Measurements from ENCODE around the gene ATP8A2.

DNA sequence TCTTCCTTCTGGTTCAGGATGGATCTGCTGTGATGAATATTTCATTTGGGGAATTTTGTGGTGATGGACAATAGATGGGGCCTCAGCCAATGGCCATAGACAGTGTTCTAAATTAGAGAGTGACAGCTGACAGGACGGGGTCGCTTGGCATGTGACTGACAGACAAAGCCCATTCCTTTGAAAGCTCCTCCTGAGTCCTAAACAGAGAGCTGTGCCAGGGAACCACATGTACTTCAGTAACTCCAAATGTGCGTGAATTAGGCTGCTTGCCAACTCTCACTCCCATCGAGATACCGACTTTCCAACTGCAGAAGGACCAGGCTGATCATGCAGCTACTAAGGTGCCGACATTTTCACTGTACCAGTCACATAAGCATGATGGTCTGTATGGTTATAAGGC, 492.3 kb downstream of the ATP8A2 start:
- TF ChIP-seq, protein P1, sequence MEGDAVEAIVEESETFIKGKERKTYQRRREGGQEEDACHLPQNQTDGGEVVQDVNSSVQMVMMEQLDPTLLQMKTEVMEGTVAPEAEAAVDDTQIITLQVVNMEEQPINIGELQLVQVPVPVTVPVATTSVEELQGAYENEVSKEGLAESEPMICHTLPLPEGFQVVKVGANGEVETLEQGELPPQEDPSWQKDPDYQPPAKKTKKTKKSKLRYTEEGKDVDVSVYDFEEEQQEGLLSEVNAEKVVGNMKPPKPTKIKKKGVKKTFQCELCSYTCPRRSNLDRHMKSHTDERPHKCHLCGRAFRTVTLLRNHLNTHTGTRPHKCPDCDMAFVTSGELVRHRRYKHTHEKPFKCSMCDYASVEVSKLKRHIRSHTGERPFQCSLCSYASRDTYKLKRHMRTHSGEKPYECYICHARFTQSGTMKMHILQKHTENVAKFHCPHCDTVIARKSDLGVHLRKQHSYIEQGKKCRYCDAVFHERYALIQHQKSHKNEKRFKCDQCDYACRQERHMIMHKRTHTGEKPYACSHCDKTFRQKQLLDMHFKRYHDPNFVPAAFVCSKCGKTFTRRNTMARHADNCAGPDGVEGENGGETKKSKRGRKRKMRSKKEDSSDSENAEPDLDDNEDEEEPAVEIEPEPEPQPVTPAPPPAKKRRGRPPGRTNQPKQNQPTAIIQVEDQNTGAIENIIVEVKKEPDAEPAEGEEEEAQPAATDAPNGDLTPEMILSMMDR (IDR thresholded peaks at IDR 0.05; ENCODE audit: low read depth, low read length), result no peak
- TF ChIP-seq POLR2A (IDR thresholded peaks at IDR 0.05; ENCODE audit: extremely low read depth, insufficient read length), result no peak
- TF ChIP-seq, protein P2, sequence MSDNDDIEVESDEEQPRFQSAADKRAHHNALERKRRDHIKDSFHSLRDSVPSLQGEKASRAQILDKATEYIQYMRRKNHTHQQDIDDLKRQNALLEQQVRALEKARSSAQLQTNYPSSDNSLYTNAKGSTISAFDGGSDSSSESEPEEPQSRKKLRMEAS (IDR thresholded peaks at IDR 0.05; ENCODE audit: low read depth, low read length), result no peak

Data from NB4 (cell line).